ENCODE measurements around the gene NUDT1.

The NUDT1 gene

GRCh38 chr7:2241580-2242540, at the start of gene NUDT1, which contains the start of gene MRM2:
TSS of gene NUDT1 (plus strand) at chr7:2242226. CDS start at chr7:2244575, 2,349 bp downstream.
TSS of gene MRM2 (minus strand) at chr7:2242205. CDS start at chr7:2242169, 36 bp downstream.
- peak; percentile 77 to 78 for DNase-seq (ENCODE audit: low read depth in 2 of 2)

DNA sequence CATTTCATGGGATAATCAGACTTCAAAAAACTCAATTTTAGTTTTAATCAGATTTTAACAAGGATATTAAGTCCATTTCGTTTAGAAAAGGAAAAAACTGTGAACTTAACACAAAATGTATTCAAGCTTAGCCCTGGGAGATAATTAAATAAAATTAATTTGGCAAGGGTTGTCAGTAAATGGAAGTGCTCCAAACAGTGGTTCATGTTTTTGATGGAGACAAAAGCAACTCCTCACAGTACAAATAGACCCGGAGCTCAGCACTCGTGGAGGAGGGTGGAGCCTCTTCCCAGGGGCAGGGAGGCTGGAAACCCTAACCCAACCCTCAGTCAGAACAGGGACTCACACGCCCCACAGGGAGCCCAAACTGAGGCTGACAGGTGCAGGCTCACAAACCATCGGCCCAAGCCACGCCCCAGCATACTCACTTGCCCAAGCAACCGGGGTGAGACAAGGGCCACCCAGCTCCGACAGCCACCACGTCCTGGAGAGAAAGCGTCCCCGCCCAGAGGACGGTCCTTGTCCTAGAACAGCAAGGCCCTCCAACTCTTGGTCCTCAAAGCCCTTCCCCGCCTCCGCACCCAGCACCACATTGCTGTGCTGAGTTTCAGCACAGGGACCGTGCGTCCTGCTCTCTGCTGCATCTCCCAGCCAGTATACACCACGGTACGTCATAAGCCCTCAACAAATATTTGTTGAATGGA, 49.0 kb upstream of the NUDT1 start:
- DNase-seq (ENCODE audit: low read depth in 2 of 2), result no peak

DNA sequence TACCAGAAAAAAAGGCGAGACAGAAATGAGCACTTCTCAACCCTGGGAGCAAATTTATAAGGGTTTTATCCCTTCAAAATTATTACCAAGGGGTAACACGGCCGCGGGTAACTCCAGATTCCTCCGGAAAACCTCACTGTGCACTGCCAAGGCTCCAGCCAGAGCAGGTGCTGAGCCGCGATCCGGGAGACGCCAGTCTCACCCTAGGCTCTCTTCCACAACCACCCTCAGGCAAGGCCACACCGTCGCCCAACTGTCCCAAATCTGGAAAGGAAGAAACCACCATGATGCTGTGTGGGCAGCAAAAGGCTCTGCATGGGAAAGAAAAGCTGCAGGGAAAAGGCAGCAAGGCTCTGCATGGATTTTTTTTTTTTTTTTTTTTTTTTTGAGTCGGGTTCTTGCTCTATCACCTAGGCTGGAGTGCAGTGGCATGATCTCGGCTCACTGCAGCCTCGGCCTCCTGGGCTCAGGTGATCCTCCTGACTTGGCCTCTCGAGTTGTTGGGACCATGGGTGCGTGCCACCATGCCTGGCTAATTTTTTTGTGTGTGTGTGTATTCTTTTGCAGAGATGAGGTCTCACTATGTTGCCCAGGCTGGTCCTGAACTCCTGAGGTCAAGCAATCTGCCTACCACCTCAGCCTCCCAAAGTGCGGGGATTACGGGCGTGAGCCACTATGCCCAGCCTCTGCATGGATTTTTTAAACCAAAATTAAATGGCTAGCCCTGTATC, 48.3 kb upstream of the NUDT1 start:
- DNase-seq (ENCODE audit: low read depth in 2 of 2), result no peak

DNA sequence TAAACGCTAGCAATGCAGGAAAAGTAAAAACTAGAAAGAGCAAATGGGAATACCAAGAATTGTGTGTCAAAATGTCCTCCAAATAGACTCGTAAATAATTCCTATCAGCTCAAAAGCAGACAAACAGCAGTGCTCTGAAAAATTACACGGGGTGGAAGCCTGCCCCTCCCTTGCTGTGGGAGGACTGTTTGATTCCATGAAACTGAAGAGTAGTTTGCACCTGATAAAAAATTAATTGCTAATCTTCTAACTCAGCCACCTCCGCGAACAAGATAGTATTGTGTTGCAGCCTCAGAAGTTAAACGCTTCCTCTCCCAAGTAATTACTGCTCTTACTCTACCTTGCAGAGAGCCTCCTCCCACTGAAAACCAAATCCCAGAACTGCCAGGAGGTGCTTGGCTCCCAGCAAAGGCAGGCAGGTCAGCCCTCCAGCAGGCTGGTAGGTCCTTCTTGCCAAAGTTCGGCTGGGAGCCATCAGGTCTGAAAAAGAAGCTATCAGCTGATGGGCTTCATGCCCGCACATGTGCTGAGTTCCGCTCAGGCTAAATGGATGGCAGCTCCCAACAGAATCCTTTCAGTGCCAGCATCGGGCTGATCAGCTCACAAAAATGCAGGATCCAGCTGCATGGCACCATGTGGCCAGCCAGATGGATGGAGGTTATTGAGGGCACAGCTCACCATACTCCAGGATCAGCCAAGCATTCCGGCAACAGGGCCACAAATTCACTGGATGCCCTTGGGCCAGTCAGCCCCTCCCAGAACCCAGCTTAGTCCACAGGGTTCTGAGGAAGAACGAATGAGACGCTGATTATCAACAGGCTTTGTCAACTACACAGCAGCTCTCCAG, 46.4 kb upstream of the NUDT1 start:
- DNase-seq (ENCODE audit: low read depth in 2 of 2), result no peak

- no peak for DNase-seq (ENCODE audit: low read depth in 2 of 2)
These were observed 45.3 kb upstream of the NUDT1 start for GRCh38 chr7:2196381-2197378.

DNA sequence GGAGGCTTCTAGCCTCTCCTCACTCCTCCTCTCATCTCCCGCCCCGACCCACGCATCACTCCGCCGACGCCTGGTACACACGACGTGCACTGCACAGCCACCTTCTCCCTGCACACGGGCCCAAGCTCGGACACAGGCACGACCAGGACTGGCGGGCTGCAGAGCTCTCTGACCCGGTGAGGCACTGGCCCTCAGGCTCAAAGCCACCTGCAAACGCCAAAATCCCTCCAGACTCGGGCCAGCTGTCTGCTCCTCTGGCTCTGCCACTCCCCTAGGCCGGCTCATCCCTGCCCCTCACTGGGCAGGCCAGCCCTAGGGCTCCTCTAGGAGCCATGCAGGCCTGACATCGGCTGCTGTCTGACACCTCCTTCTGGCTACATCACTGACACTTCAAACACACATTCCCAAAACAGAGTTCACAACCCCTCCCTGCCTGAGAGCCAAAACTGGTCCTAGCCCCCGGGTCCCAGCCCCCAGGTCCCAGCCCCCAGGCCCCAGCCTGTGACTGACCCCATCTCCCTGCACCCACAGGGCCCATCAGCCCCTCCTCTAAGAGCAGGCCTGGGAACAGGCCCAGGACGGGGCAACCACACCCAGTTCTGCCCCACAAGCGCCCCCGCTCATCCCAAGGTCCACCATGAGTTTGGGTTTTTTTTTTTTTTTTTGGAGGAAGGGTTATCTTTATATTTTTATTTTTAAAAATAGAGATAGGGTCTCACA, 44.4 kb upstream of the NUDT1 start:
- DNase-seq (ENCODE audit: low read depth in 2 of 2), result no peak

GRCh38 chr7:2198206-2198605, 43.8 kb upstream of the NUDT1 start:
- DNase-seq (ENCODE audit: low read depth in 2 of 2), result no peak

GRCh38 chr7:2198760-2199159, 43.3 kb upstream of the NUDT1 start:
- DNase-seq (ENCODE audit: low read depth in 2 of 2), result no peak

DNA sequence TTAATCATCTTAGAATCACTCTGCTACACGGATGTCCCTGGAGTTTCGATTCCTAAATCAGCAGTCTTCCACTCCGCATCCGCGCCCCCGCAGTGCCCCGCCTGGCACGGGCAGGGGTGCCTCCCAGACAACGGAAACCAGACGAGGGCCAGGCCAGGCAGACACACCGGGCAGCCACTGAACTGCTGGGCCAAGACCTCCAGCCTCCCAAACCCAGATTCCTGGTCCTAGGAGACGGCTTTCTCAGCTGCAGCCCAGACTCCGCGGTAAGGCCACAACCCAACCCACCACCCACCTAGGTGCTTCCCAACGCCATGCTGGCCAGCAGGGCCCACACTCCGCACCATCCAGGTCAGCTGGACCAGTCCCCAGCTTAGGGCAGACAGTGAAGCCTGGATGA, 42.5 kb upstream of the NUDT1 start:
- DNase-seq (ENCODE audit: low read depth in 2 of 2), result no peak

GRCh38 chr7:2199956-2200583, 42.0 kb upstream of the NUDT1 start:
- no peak for DNase-seq (ENCODE audit: low read depth in 2 of 2)

- DNase-seq (ENCODE audit: low read depth in 2 of 2), result no peak
These were observed 41.4 kb upstream of the NUDT1 start for GRCh38 chr7:2200584-2200980.

DNA sequence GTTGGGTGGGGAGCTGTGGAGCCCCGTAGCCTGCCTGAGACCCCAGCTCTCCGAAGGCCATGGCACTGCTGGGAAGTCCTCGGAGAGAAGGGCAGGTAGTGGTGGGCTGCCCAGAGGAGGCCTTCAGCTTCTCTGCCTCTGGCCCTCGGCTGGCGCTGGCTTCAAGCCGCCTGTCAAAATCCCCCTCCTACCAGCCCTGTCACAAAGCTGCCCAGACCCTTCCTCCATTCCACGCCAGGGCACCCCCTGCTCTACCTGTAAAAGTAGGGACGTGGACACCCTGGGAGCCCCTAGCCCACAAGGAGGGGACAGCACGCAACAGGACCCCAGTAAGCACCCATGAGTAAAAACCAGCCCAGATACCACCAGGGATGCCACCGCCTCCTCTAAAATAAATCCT, 40.9 kb upstream of the NUDT1 start:
- DNase-seq (ENCODE audit: low read depth in 2 of 2), result no peak

DNA sequence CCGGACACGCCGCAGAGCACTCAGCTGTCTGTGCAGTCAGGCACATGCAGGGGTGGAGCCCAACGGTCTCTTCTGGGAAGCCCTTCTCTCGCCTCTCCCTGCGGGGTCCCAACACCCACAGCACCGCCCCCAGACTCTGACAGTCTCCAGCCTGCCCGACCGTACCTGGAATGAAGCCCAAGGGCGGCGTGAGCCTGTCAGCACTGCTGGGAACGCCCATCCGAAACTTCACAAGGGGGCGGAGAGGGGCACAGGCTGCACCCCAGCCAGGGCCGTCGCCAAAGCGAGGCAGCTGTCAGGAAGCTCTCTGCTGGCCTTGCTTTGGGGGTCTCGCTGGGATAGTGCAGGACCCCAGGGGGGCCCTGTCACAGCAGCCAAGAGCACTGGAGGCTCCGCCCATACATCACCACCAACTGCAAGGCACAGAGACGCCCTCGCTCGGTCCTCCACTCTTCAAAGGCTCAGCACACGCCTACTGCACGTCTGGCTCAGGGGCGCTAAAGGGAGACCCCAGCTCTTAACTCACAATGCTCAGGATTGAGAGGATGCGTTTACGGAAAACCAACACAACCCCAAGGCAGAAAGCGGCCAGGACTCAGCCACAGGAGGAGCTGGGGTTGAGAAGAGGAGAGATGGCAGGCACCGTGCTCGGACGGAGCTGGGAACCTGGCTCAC, 40.2 kb upstream of the NUDT1 start:
- no peak for DNase-seq (ENCODE audit: low read depth in 2 of 2)

DNA sequence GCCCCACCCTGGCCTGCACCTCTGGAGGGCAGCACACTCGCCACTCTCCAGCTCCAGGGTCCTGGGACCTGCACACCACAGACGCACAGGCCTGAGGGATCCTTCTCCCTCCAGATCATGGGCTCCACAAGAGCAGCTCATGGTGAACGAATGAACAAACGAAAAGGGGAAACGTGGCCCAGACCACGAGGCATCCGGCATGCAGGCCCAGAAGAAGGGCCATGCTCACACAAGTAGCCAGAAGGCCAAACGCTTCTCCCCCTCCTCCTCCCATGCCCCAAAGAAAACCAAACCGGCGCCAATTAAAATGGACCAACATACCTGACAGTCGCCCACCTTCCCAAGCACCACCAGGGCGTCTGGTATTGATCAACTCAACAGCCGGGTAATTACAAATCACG, 39.7 kb upstream of the NUDT1 start:
- no peak for DNase-seq (ENCODE audit: low read depth in 2 of 2)

GRCh38 chr7:2202901-2203765, 38.9 kb upstream of the NUDT1 start:
- no peak for DNase-seq (ENCODE audit: low read depth in 2 of 2)

- no peak for DNase-seq (ENCODE audit: low read depth in 2 of 2)
These were observed 38.2 kb upstream of the NUDT1 start for GRCh38 chr7:2203766-2204300.

DNA sequence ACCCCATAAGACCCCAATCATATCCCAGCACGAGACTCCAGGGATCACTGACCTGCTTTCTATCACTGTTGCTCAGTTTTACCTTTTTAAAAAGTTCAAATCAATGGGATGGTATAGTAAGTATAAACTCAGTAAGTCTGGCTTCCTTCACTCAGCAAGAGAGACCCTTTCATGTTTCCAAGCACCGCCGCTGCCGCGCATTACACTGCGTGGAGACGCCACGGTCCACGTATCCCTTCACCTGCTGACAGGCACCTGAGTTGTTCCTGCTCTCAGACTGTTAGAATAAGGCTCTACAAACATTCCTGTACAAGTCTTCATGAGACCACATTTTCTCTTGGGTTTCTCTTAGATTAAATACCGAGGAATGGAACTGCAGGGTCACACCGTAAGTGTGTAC, 37.6 kb upstream of the NUDT1 start:
- no peak for DNase-seq (ENCODE audit: low read depth in 2 of 2)
